ENCODE results near the gene NUDT16L1.

The NUDT16L1 gene

GRCh38 chr16:4685776-4686496 lies 7.4 kb upstream of the NUDT16L1 start:
- TF ChIP-seq CTCF (IDR thresholded peaks at IDR 0.05), result no peak

GRCh38 chr16:4686497-4687210 lies 6.7 kb upstream of the NUDT16L1 start:
- TF ChIP-seq CTCF (IDR thresholded peaks at IDR 0.05), result no peak

GRCh38 chr16:4687416-4687815 lies 5.9 kb upstream of the NUDT16L1 start:
- TF ChIP-seq CTCF (IDR thresholded peaks at IDR 0.05), result no peak

- no peak for TF ChIP-seq CTCF (IDR thresholded peaks at IDR 0.05)
These were observed 5.3 kb upstream of the NUDT16L1 start for GRCh38 chr16:4687946-4688673.

GRCh38 chr16:4688674-4689045 lies 4.7 kb upstream of the NUDT16L1 start:
- TF ChIP-seq CTCF (IDR thresholded peaks at IDR 0.05), result no peak

- TF ChIP-seq CTCF (IDR thresholded peaks at IDR 0.05), result no peak
These were observed 4.2 kb upstream of the NUDT16L1 start for GRCh38 chr16:4689091-4689671.

GRCh38 chr16:4689864-4690704 lies 3.3 kb upstream of the NUDT16L1 start:
- TF ChIP-seq CTCF (IDR thresholded peaks at IDR 0.05), result no peak

Data from LNCAP (cell line).